ENCODE results near the gene TBC1D16. TPM values are rescaled to one million over a fixed set of nuclear protein-coding genes. Genes with fewer than 3 reads are reported as not detected.

TBC1D16 gene, protein sequence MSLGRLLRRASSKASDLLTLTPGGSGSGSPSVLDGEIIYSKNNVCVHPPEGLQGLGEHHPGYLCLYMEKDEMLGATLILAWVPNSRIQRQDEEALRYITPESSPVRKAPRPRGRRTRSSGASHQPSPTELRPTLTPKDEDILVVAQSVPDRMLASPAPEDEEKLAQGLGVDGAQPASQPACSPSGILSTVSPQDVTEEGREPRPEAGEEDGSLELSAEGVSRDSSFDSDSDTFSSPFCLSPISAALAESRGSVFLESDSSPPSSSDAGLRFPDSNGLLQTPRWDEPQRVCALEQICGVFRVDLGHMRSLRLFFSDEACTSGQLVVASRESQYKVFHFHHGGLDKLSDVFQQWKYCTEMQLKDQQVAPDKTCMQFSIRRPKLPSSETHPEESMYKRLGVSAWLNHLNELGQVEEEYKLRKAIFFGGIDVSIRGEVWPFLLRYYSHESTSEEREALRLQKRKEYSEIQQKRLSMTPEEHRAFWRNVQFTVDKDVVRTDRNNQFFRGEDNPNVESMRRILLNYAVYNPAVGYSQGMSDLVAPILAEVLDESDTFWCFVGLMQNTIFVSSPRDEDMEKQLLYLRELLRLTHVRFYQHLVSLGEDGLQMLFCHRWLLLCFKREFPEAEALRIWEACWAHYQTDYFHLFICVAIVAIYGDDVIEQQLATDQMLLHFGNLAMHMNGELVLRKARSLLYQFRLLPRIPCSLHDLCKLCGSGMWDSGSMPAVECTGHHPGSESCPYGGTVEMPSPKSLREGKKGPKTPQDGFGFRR
- total RNA-seq: 100 to 1,000 TPM; 470 to 488 TPM

DNA sequence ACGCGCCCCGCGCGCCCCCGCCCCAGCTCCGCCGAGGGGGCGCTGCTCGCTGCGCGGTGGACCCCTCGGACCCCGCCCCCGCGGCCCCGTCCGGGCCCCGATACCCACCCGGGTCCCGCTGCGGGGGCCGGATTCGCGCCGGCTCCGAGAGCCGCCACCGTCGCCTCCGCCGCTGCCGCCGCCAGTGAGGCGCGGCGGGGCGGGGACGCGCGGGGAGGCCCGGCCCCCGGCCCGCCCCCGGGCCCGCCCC, at the start of gene TBC1D16:
Gene TBC1D16, minus strand, starts transcription at position 186 of the 250 bp plus-strand sequence. CDS start 22,325 bp downstream, outside the sequence.

DNA sequence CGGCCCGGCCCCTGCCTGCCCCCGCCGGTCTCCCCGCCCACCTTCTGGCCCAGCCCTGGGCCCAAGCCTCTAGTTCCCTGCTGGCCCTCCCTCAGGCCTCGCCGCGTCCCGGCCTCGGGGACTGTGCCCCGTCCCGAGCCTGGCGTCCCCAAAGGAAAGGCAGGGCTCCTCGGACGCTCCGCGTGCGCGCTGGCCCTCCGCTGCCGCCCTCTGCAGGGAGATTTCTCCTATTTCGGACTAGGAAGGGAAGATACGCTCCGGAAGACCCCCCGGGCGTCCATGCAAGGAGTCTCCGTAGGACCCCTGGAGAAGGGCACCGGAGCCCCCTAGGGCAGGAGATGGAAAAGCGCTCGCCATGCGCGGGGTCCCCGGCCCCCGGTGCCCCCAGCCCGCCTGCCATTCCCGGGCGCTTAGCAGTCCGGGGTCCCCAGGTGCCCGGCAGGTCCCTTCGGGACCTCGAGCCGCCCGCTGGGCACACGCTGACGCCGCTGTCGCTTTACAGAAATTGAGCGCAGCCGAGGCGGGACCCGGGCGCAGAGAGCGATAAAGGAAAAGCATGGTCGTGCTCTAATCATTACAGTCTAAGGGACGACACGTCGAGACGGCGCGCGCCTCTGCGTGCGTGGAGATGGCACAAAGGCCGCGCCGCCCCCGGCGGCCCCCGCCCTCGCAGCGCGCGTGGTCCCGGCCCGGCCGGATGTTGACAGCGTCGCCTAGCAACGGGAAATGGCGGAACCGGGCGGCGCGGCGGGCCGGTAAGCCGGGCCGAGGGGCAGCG, 454 bp upstream of the TBC1D16 start, which contains the start of gene CCDC40:
Gene CCDC40, plus strand, starts transcription at position 706 of the 778 bp plus-strand sequence. Its CDS starts 21 bp downstream, at position 727.

Other genes with a start within 250 kb of the TBC1D16 start
- gene CBX8, start 238.8 kb downstream of the TBC1D16 start, total RNA-seq: 1 to 10 TPM; 3.3 to 4.5 TPM
- gene CBX4, start 196.4 kb downstream of the TBC1D16 start, total RNA-seq: 10 to 100 TPM; 25.5 to 31.0 TPM
- gene CCDC40, start 770 bp upstream of the TBC1D16 start, total RNA-seq: 1 to 10 TPM; 3.0 to 3.1 TPM
- gene GAA, start 65.7 kb upstream of the TBC1D16 start, total RNA-seq: 10 to 100 TPM; 20.3 to 61.6 TPM
- 100 to 1,000 TPM in 1 of 2 donors, 10 to 100 TPM in 1; 84.0 to 126 TPM for gene EIF4A3, start 111.3 kb upstream of the TBC1D16 start, total RNA-seq
- 1 to 10 TPM; 3.0 to 6.5 TPM for gene CARD14, start 134.2 kb upstream of the TBC1D16 start, total RNA-seq
- gene SGSH, start 184.5 kb upstream of the TBC1D16 start, total RNA-seq: 10 to 100 TPM; 12.0 to 22.0 TPM
- 10 to 100 TPM in 1 of 2 donors, 1 to 10 TPM in 1; 8.3 to 12.0 TPM for gene SLC26A11, start 184.6 kb upstream of the TBC1D16 start, total RNA-seq
- 100 to 1,000 TPM; 430 to 498 TPM for gene RNF213, start 225.0 kb upstream of the TBC1D16 start, total RNA-seq